H1 (cell line): ENCODE data around the gene TGFB3. TPM values are rescaled to one million over a fixed set of nuclear protein-coding genes. Genes with fewer than 3 reads are reported as not detected.

ENCODE experiments used
- CTCF ChIA-PET: fragments of 300-600 bp; sonication (Branson Sonifier 250); formaldehyde crosslinking; loops from one replicate; lab custom pipeline; 2021; ENCODE audit not compliant: partially characterized antibody; lab: Charles Lee
- POLR2A ChIA-PET: fragments of 300-600 bp; sonication (Branson Sonifier 250); formaldehyde crosslinking; loops from one replicate; lab custom pipeline; 2021; ENCODE audit warnings: inconsistent platforms; ENCODE audit not compliant: partially characterized antibody; lab: Charles Lee
- DNase-seq, 2 experiments: peaks; one replicate each; pipeline versions ENCODE4 v3.0.0 to v3.0.0-alpha.2; 2010 to 2022; ENCODE audit warnings: low spot score in 2 of 2, low read depth in 1 of 2, mixed read lengths in 1 of 2
- FAIRE-seq: peaks from 2 replicates; lab custom pipeline; 2011; peaks lifted over from hg19 to GRCh38; lab: Jason Lieb, UNC
- H2AFZ ChIP-seq: 2 replicates; pipeline ENCODE4 v1.8.1; 2012; ENCODE audit warnings: low read length, inconsistent platforms
- H2AK5ac ChIP-seq: 2 replicates; pipeline ENCODE4 v1.6.1; 2013; ENCODE audit warnings: low read depth, low read length
- H2BK120ac ChIP-seq: replicated peaks from 2 replicates; pipeline ENCODE3; 2013; ENCODE audit warnings: low read depth, low read length, inconsistent platforms
- H2BK12ac ChIP-seq: 2 replicates; pipeline ENCODE4 v1.6.1; 2013; ENCODE audit warnings: low read depth, low read length
- H2BK15ac ChIP-seq: 2 replicates; pipeline ENCODE4 v1.6.1; 2013; ENCODE audit warnings: low read length
- H2BK20ac ChIP-seq: 2 replicates; pipeline ENCODE4 v1.6.1; 2013; ENCODE audit warnings: low read length
- H2BK5ac ChIP-seq: 2 replicates; pipeline ENCODE4 v1.6.1; 2013; ENCODE audit warnings: low read depth, low read length
- H3K14ac ChIP-seq: 2 replicates; pipeline ENCODE4 v1.6.1; 2013; ENCODE audit warnings: inconsistent platforms; ENCODE audit not compliant: insufficient read length
- H3K18ac ChIP-seq: 2 replicates; pipeline ENCODE4 v1.6.1; 2013; ENCODE audit warnings: low read length; ENCODE audit errors: extremely low read depth
- H3K23ac ChIP-seq: 2 replicates; pipeline ENCODE4 v1.6.1; 2013; ENCODE audit warnings: inconsistent platforms; ENCODE audit not compliant: insufficient read length
- H3K23me2 ChIP-seq: 2 replicates; pipeline ENCODE4 v1.6.1; 2013; ENCODE audit warnings: low read depth, low read length
- H3K27ac ChIP-seq: 2 replicates; pipeline ENCODE4 v1.6.1; 2011; ENCODE audit warnings: low read depth, low read length, inconsistent platforms
- H3K27me3 ChIP-seq, 4 experiments: replicated peaks in 1 of 4; 1 replicate in 1 of 4; 2 replicates in 3 of 4; pipeline versions ENCODE4 v1.6.1 to v1.8.1; 2011 to 2013; ENCODE audit warnings: low read length in 3 of 4, mild to moderate bottlenecking in 3 of 4, inconsistent platforms in 2 of 4, mixed read lengths in 2 of 4, moderate library complexity in 1 of 4; ENCODE audit not compliant: control insufficient read depth in 3 of 4, insufficient read depth in 3 of 4; ENCODE audit errors: extremely low read depth in 1 of 4
- H3K36me3 ChIP-seq, 4 experiments: 2 replicates each; pipeline versions ENCODE4 v1.6.1 to v1.8.1; 2011 to 2013; ENCODE audit warnings: mild to moderate bottlenecking in 4 of 4, low read length in 3 of 4, moderate library complexity in 2 of 4, control low read depth in 1 of 4, inconsistent platforms in 1 of 4; ENCODE audit not compliant: insufficient read depth in 4 of 4, control insufficient read depth in 2 of 4
- H3K4ac ChIP-seq: replicated peaks from 2 replicates; pipeline ENCODE3; 2013; ENCODE audit warnings: low read length, low read depth, mixed read lengths, inconsistent platforms; ENCODE audit not compliant: insufficient read length
- H3K4me1 ChIP-seq, 4 experiments: replicated peaks in 1 of 4; 1 replicate in 1 of 4; 2 replicates in 3 of 4; pipeline versions ENCODE4 v1.6.1 to v1.8.1; 2011 to 2013; ENCODE audit warnings: low read length in 3 of 4, inconsistent platforms in 2 of 4, mixed read lengths in 1 of 4; ENCODE audit not compliant: insufficient read depth in 4 of 4, control insufficient read depth in 3 of 4
- H3K4me2 ChIP-seq, 2 experiments: 2 replicates each; pipeline versions ENCODE4 v1.6.1 to v1.8.1; 2011 to 2013; ENCODE audit warnings: low read depth in 2 of 2, low read length in 2 of 2, control low read depth in 1 of 2, inconsistent platforms in 1 of 2, mild to moderate bottlenecking in 1 of 2; ENCODE audit not compliant: insufficient read depth in 1 of 2
- H3K4me3 ChIP-seq, 4 experiments: fragments of 200-600, 300-600 bp in 1 of 4; sonication (generic), shearing (Covaris generic), sonication (Bioruptor Twin) in 1 of 4; 2 replicates each; pipeline versions ENCODE4 v1.5.1 to v1.8.1; 2011 to 2016; ENCODE audit warnings: low read length in 4 of 4, low read depth in 3 of 4, control low read depth in 2 of 4, inconsistent platforms in 2 of 4, mild to moderate bottlenecking in 2 of 4, mixed read lengths in 1 of 4, moderate library complexity in 1 of 4; ENCODE audit not compliant: insufficient read depth in 2 of 4; ENCODE audit errors: extremely low read depth in 1 of 4
- H3K56ac ChIP-seq: replicated peaks from 2 replicates; pipeline ENCODE3; 2013; ENCODE audit warnings: low read depth, mild to moderate bottlenecking, mixed read lengths, low read length, inconsistent platforms; ENCODE audit not compliant: insufficient read length
- H3K79me1 ChIP-seq: 2 replicates; pipeline ENCODE4 v1.6.1; 2013; ENCODE audit warnings: low read depth, low read length, control low read depth
- H3K79me2 ChIP-seq, 2 experiments: 2 replicates each; pipeline versions ENCODE4 v1.6.1 to v1.8.1; 2012 to 2013; ENCODE audit warnings: low read length in 2 of 2, mild to moderate bottlenecking in 2 of 2, inconsistent platforms in 1 of 2; ENCODE audit not compliant: insufficient read depth in 2 of 2, control insufficient read depth in 1 of 2
- H3K9ac ChIP-seq, 4 experiments: replicated peaks in 1 of 4; 1 replicate in 1 of 4; 2 replicates in 3 of 4; pipeline versions ENCODE4 v1.6.1 to v1.8.1; 2011 to 2013; ENCODE audit warnings: low read depth in 3 of 4, low read length in 3 of 4, control low read depth in 2 of 4, mild to moderate bottlenecking in 2 of 4, moderate library complexity in 2 of 4, inconsistent platforms in 1 of 4; ENCODE audit errors: extremely low read depth in 1 of 4
- H3K9me3 ChIP-seq, 2 experiments: 2 replicates each; pipeline versions ENCODE4 v1.6.1 to v1.8.1; 2012 to 2013; ENCODE audit warnings: mild to moderate bottlenecking in 2 of 2, moderate library complexity in 2 of 2, control low read depth in 1 of 2, inconsistent platforms in 1 of 2, low read depth in 1 of 2, low read length in 1 of 2, mixed read lengths in 1 of 2; ENCODE audit not compliant: insufficient read depth in 2 of 2
- H4K20me1 ChIP-seq, 2 experiments: replicated peaks in 1 of 2; 2 replicates each; pipeline versions ENCODE3 to v1.8.1; 2011 to 2013; ENCODE audit warnings: inconsistent platforms in 2 of 2, low read length in 2 of 2, mild to moderate bottlenecking in 1 of 2; ENCODE audit not compliant: insufficient read depth in 2 of 2, control insufficient read depth in 1 of 2
- H4K5ac ChIP-seq: 2 replicates; pipeline ENCODE4 v1.6.1; 2013; ENCODE audit warnings: low read length, low read depth, mixed read lengths, inconsistent platforms; ENCODE audit not compliant: insufficient read length
- H4K8ac ChIP-seq: 2 replicates; pipeline ENCODE4 v1.8.0; 2013; ENCODE audit warnings: mild to moderate bottlenecking, moderate library complexity, low read length, inconsistent platforms; ENCODE audit not compliant: insufficient read depth; ENCODE audit errors: extremely low read depth
- H4K91ac ChIP-seq: replicated peaks from 2 replicates; pipeline ENCODE3; 2013; ENCODE audit warnings: low read length, mixed read lengths, inconsistent platforms; ENCODE audit not compliant: insufficient read length
- JUND ChIP-seq: IDR thresholded peaks from 2 replicates; pipeline ENCODE4 v1.6.1; 2011; ENCODE audit warnings: mild to moderate bottlenecking, improper control_type of control experiment, low read length
- WGBS, 2 experiments: shearing (Covaris generic) in 1 of 2; methylation state at CpG; one replicate each; pipeline versions ENCODE4 v1.1.6 to v1.1.7; 2013 to 2015; ENCODE audit warnings: low lambda C conversion rate in 2 of 2, mixed read lengths in 2 of 2, inconsistent platforms in 1 of 2, low coverage in 1 of 2, missing lambda C conversion rate in 1 of 2; ENCODE audit not compliant: insufficient replicate concordance in 2 of 2, insufficient coverage in 1 of 2, insufficient read length in 1 of 2; ENCODE audit errors: extremely low coverage in 1 of 2, missing lambda C conversion rate in 1 of 2; 5-methylcytosine and 5-hydroxymethylcytosine counted together
- polyA plus RNA-seq, 7 experiments: library from polyadenylated mRNA; depleted of rRNA in 3 of 7; stranded (reverse) in 5 of 7; unstranded in 2 of 7; fragments of >200 nt in 5 of 7; fragments of 200-250 nt in 2 of 7; gene quantifications; 1 replicate in 5 of 7; 2 replicates in 1 of 7; 4 replicates in 1 of 7; pipeline versions ENCODE4 v1.2.1 to v1.2.3, GENCODE V29; 2011 to 2013; ENCODE audit warnings: missing spikeins in 2 of 7, mixed read lengths in 2 of 7
- total RNA-seq: library from RNA; stranded (reverse); fragmentation: NEBNext Ultra II Directional; extraction: Animal tissue kit (Norgen Biotek cat#: 25700); gene quantifications from 2 replicates; pipeline ENCODE4 v1.2.1, GENCODE V29; 2021

The TGFB3 gene
- total and polyA plus RNA-seq, 2 of the 8 experiments (the other 6 are each of a cell fraction or from before 2014, with no cell fraction given): 0.65 to 0.86 TPM

- Histone ChIP-seq H3K27me3 (no peaks in the 10 kb centered on the region), H3K36me3 (no peaks in the 10 kb centered on the region), H4K91ac (no peak overlapping the region), H3K9ac (no peak overlapping the region), H3K18ac (no peak overlapping the region), H2AFZ (no peak overlapping the region), H4K8ac (no peak overlapping the region)
- no peak for TF ChIP-seq JUND
- TF ChIP-seq, all 59 proteins: peak for 0
- POLR2A ChIA-PET: no interaction called here
- no peak overlapping the region for H3K23ac ChIP-seq
- H3K4me1 ChIP-seq: peaks cover 5 to 13% (median 7%) of the 10 kb centered on the region in 4 experiments; a peak in 6 of 7 replicates
- DNase-seq (no peak), FAIRE-seq (no peak)
- no peak overlapping the region for H3K56ac ChIP-seq
- H2BK5ac ChIP-seq: no peak overlapping the region
- H2BK12ac ChIP-seq: no peak overlapping the region
- H2BK20ac ChIP-seq: no peak overlapping the region
- H3K23me2 ChIP-seq: no peaks in the 10 kb centered on the region
- no peak overlapping the region for H3K14ac ChIP-seq
- 84% methylated on average over 2 of the region's 2 CpGs; no CpG with 5 or more reads in 1 of the 2 experiments for WGBS, 2 experiments
- H3K79me1 ChIP-seq: no peaks in the 10 kb centered on the region
- H3K4me3 ChIP-seq: no peak overlapping the region
- H2AK5ac ChIP-seq: no peak overlapping the region
- no peak overlapping the region for H2BK15ac ChIP-seq
- H4K5ac ChIP-seq: no peak overlapping the region
- no peaks in the 10 kb centered on the region for H4K20me1 ChIP-seq
- CTCF ChIA-PET: interaction anchor here (1.3 to 5.5 kb wide), 2 partner anchors 8 to 32 kb away, joined by 3 to 30 read pairs; no protein-coding TSS in a partner anchor
- no peaks in the 10 kb centered on the region for H3K79me2 ChIP-seq
- H3K4me2 ChIP-seq: no peak overlapping the region
- H3K27ac ChIP-seq: no peak overlapping the region
- H2BK120ac ChIP-seq: no peak overlapping the region
- H3K4ac ChIP-seq: no peak overlapping the region
- no peaks in the 10 kb centered on the region for H3K9me3 ChIP-seq
Observed at GRCh38 chr14:75915045-75915444, 66.8 kb downstream of the TGFB3 start.
